ENCODE measurements around the gene PPHLN1.
"Not testable (repeated sequence)": the region's sequence is repeated elsewhere in the genome, so short reads cannot be mapped to it uniquely, and the experiment has no call there.

Gene PPHLN1

DNA sequence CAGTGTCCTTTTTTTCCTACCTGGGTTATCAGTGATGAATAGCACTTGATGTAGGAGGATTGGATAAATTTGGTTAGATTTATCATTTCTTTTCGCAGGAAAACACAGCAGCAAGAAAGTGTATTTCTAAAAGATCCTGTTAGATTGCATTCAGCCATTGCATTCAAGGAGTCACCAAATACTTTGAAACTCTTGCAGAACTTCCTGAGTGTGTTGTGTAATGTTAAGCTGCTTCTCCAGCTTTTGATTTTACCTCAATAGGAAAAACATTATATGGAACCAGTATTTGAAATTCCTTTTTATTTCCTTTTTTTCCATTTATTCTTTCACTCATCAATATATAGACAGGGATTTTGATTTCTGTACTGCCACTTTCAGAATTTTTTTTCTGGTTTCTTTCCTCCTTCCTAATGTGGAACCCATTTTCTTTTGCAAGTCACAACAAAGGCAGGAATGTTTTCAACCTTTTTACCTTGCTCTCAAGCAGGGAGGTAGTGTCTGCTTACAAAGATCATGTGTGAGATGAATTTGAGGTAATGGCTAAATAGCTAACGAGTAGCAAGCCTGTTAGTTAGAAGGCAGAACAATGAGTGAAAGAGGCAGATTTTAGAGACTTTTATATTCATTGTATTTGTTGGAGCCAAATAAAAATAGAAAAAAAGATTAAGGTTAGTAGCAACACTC, 56.2 kb downstream of the PPHLN1 start:
- H3K4me3 ChIP-seq (ENCODE audit: low read depth, low read length), result no peak overlapping the region
- DNase-seq (ENCODE audit: low read depth), result no peak
- TF ChIP-seq, protein P1, sequence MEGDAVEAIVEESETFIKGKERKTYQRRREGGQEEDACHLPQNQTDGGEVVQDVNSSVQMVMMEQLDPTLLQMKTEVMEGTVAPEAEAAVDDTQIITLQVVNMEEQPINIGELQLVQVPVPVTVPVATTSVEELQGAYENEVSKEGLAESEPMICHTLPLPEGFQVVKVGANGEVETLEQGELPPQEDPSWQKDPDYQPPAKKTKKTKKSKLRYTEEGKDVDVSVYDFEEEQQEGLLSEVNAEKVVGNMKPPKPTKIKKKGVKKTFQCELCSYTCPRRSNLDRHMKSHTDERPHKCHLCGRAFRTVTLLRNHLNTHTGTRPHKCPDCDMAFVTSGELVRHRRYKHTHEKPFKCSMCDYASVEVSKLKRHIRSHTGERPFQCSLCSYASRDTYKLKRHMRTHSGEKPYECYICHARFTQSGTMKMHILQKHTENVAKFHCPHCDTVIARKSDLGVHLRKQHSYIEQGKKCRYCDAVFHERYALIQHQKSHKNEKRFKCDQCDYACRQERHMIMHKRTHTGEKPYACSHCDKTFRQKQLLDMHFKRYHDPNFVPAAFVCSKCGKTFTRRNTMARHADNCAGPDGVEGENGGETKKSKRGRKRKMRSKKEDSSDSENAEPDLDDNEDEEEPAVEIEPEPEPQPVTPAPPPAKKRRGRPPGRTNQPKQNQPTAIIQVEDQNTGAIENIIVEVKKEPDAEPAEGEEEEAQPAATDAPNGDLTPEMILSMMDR (IDR thresholded peaks at IDR 0.05; ENCODE audit: control insufficient read depth, extremely low read depth, insufficient read depth), result no peak

DNA sequence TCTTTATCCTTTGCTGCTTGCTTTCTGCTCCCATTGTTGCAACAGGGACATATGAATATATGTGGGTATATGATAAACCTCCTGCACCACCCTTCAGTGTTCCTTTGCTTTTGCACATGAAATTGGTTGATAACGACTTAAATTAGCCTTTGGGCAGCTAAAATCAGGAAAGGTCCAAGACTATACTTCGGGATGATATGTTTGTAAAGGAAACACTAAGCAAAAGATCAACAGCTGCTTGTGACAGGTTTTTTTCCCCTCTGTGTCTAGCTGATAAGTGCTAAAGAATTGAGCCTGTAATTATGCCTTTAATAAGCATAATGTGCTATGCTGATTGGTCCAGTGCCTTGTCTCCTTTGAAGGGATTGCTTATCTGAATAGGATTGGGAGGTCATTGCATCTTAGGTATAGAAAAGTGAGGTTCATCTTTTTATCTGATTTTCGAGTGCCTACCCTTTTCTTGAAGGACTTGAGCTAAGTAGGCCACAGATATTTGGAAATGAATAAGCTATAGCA, 59.4 kb downstream of the PPHLN1 start:
- DNase-seq (ENCODE audit: low read depth), result no peak
- TF ChIP-seq, protein P1 (IDR thresholded peaks at IDR 0.05; ENCODE audit: control insufficient read depth, extremely low read depth, insufficient read depth), result no peak
- H3K4me3 ChIP-seq (ENCODE audit: low read depth, low read length), result no peak overlapping the region

DNA sequence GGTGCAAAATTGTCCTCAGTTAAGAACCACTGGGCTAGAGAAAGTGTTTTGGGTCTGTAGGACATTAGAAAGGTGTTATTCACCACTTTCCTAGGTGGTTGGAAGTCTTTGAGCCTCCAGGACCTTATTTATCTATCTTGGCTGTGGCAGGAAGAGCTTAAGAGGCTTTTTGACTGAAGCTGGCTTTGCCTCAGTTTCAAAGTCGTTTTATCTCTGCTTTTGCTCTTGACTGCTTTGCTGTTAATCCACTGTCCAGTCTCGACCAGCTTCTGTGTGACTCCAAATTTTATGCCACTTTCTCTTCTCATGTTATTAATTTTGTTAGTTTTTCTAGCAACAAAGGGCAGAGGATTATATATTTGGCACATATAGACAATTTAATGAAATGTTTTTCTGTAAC, 60.3 kb downstream of the PPHLN1 start:
- TF ChIP-seq, protein P1 (IDR thresholded peaks at IDR 0.05; ENCODE audit: control insufficient read depth, extremely low read depth, insufficient read depth), result no peak
- no peak for DNase-seq (ENCODE audit: low read depth)

DNA sequence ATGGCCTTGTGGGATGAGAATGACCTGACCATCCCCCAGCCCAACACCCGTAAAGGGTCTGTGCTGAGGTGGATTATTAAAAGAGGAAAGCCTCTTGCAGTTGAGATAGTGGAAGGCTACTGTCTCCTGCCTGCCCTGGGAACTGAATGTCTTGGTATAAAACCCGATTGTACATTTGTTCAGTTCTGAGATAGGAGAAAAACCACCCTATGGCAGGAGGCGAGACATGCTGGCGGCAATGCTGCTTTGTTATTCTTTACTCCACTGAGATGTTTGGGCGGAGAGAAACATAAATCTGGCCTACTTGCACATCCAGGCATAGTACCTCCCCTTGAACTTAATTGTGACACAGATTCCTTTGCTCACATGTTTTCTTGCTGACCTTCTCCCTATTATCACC, 62.1 kb downstream of the PPHLN1 start:
- H3K4me3 ChIP-seq (ENCODE audit: low read depth, low read length); DNase-seq (ENCODE audit: low read depth): not testable (repeated sequence)

More for the DNA sequence above, 60.3 kb downstream of the PPHLN1 start:
- no peak overlapping the region for H3K4me3 ChIP-seq (ENCODE audit: low read depth, low read length)

DNA sequence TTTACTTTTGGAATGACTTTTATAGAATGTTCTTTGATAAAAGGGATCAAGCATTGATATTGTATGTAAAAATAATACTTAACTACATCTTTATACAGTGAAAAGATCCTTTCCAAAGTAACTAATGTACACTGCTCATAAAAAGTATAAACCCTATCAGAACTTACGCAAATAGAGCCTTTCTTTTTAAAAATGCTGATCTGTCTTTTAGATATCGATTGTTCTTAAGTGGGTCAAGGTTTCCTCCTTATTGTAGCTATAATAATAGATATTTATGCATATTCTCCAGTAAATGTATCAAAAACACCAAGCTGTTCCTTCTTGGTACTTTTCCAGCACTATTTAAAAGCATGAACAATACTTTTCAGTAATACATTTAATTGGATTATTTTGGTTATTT, 68.5 kb downstream of the PPHLN1 start:
- TF ChIP-seq, protein P1 (IDR thresholded peaks at IDR 0.05; ENCODE audit: control insufficient read depth, extremely low read depth, insufficient read depth), result no peak
- H3K4me3 ChIP-seq (ENCODE audit: low read depth, low read length), result no peak overlapping the region

DNA sequence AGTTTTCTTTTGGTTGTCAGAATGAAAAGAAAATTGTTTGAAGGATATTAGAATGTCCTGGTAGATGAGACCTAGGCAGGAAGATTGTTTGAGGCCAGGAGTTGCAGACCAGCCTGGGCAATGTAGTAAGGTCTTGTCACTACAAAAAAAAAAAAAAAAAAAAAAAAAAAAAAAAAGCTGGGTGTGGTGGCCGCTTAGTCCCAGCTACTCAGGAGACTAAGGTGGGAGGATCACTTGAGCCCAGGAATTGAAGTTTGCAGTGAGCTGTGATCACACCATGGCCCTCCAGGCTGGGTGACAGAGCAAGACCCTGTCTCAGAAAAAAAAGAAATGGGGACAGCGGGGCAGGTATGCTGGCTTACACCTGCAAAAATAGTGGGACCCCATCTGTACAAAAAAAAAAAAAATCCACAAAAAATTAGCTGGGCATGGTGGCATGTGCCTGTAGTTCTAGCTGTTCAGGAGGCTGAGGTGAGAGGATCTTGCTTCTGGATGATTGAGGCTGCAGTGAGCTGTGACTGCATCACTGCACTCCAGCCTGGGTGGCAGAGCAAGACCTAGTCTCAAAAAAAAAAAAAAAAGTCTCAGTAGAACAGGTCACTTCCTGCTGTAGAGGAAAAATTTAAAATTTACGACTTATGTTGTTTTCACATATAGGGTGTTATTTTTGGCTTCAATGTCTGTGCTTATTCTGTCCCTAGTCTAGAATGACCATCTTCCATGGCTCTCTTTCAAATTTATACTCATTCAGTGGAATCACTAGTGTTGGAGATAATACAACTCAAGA, 70.7 kb downstream of the PPHLN1 start:
- DNase-seq (ENCODE audit: low read depth), result no peak
- TF ChIP-seq, protein P1 (IDR thresholded peaks at IDR 0.05; ENCODE audit: control insufficient read depth, extremely low read depth, insufficient read depth), result no peak
- no peak overlapping the region for H3K4me3 ChIP-seq (ENCODE audit: low read depth, low read length)

More for the DNA sequence above, 68.5 kb downstream of the PPHLN1 start:
- DNase-seq (ENCODE audit: low read depth), result no peak

DNA sequence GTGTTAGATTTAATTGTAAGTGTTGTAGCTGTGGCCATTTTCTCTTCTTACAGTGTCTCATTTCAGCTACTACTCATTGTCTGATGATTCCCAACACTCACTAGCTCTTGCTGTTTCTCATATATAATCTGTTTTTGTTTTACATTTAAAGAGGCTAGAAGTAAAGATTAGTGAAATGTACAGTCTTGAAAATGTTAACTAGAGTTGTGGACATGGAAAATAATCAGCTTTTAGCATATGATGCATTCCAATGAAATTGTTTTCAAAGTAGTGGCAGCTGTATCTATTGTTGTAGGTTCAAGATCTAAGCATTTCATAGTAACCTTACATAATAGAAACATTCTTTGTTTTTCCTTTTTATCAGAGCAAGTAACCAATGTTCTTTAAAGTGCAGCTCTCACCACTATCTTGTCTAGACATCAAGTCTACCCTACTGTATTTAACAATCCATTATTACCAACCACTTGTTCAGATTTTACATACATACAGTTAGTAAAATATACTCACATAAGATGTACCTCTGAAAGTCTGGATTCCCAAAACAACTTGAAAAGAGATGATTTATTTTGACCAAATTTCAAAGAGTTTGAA, 76.9 kb downstream of the PPHLN1 start:
- TF ChIP-seq, protein P1 (IDR thresholded peaks at IDR 0.05; ENCODE audit: control insufficient read depth, extremely low read depth, insufficient read depth), result no peak
- no peak overlapping the region for H3K4me3 ChIP-seq (ENCODE audit: low read depth, low read length)
- no peak for DNase-seq (ENCODE audit: low read depth)
